CD4-positive, alpha-beta T cell treated with Interleukin-4 for 1 hour (primary cell): ENCODE measurements around the gene SNX9.
"Not testable (repeated sequence)": the region's sequence is repeated elsewhere in the genome, so short reads cannot be mapped to it uniquely, and the experiment has no call there.

ENCODE experiments used
- DNase-seq, 2 donors: peaks; one replicate each; pipeline ENCODE4 v3.0.0-alpha.2; 2020 to 2022

SNX9 gene

DNA sequence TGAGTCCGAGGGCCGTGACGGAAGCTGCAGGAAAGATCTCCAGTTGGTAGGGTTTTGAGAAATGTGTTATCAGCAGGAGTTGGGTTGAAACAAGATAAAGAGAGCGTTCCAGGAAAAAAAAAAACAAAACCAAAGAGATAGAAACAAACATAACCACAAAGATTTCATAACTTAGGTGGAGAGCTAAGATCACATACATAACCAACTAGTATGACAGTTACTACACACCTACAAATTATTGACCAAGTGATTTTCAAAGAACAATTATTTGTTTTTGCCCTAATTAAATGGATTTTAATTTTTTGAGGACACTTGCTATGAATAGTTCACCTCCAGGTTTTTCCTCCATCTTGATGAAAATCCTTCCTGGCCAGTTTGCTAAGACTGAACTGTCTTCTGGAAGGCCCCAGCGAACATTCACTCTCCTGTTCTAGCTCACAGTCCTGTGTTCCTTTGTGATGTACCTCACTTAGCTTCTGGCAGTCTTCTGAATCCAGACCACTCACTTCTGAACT, 69.4 kb downstream of the SNX9 start:
- peak in 1 of 2 donors; percentile 30 for DNase-seq

DNA sequence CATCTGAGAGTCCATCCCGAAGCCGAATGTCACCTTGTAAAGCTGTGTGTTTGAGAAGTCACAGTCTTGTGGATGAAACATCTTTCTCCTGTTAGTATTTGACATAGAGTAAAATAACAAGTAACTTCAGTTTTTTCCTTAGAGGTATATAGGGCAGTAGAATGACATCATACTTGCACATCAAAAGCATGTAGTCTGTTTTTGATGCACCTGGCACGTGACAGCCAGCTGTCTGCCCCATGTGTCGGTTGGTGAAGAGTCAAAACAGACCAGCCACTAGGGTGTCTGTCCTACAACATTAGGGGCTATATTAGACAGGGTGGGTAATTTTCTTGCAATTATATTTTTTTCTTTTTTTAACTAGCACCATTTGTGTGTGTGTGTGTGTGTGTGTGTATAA, 70.2 kb downstream of the SNX9 start:
- peak; percentile 68 to 77 for DNase-seq

DNA sequence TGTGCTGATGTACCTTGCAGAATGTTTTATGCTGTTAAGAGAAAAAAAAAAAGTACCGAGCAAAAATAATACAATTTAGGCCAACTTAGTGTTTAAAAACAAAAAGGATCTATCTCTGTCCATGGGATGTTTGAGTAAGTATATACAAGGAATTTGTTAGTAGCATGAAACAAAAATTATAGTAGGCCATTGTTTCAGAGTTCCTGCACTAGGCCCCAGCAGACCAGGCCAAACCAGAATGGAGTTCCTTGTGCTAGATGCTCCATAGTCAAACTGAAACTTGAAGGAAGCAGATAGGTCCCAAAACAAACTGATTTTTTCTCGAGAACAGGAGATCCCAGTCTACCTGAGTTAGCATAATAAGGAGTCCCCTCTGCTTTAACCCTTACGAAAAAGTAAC, 72.5 kb downstream of the SNX9 start:
- DNase-seq: no peak

DNA sequence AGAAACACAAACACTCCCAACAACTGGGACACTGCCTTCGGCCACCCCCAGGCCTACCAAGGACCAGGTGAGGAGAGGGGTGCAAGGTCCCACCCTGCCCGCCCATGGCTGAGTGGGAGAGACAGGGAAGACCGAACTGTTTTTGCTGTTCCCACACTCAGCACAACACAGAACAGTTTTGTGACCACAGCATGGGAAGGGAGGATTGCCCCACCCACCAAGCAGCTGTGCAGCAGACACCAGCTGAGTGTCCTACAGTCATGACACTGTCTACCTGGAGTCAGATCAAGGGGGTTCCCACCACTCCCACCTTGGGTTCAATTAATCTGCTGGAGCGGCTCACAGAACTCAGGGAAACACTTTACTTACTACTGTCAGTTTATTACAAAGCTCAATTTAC, 73.9 kb downstream of the SNX9 start:
- no peak for DNase-seq

GRCh38 chr6:157898169-157898568, 75.1 kb downstream of the SNX9 start:
- DNase-seq: peak; percentile 26 to 54

- DNase-seq: no peak
Measured at GRCh38 chr6:157898640-157899039, 75.6 kb downstream of the SNX9 start.

DNA sequence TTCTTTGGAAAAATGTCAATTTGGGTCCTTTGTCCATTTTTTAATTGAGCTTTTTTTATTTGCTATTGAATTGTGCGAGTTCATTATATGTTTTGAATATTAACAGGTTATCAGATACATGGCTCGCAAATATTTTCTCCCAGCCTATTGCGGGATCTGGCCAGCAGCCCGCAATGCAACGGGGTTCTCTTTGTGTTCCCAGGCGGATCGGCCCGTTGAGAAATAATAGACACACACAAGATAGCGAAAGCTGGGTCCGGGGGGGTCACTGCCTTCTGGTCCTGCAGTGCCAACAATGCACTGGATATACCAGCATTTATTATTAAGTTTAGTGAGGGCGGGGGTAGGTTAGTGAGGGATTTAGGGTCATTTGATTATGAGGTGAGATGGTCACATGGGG, 77.2 kb downstream of the SNX9 start:
- not testable (repeated sequence) for DNase-seq

- not testable (repeated sequence) for DNase-seq
Measured at GRCh38 chr6:157900751-157901150, 77.7 kb downstream of the SNX9 start.

- no peak for DNase-seq
Measured at GRCh38 chr6:157904999-157905398, 82.0 kb downstream of the SNX9 start.

DNA sequence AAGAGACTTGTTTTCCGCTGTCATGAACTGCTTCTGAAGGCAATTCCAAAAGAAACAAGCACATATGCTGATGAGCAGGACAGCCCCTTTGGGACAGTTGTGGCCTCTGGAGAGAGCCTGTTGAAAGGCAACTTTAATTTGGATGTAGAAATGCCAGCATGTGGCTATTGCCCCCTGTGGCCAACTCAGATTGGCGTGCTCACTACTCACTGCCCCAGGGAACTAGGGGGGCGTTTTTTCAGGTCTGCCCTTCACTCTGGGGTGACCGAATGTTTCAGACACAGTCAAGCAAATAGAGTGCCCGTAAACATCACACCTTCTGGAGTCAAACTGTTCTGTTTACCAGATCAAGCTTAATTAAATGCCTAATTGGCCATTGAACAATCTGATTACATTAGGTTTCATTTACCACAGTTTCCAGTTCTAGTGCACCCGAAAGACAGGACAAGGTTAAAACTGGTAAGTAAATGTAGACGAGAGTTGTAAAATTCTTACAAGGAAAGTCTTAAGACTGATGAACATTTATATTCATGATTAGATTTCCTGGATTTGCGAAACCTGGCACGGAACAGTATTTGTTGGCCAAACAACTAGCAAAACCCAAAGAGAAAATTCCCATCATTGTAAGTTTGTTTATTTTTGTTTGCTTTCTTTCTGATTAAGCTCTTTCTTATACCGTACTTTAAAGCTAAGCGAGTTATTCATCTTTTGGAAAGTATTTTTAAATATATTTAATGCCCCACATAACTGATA, 82.7 kb downstream of the SNX9 start:
- no peak for DNase-seq

- DNase-seq: no peak
Measured at GRCh38 chr6:157906537-157907061, 83.6 kb downstream of the SNX9 start.

DNA sequence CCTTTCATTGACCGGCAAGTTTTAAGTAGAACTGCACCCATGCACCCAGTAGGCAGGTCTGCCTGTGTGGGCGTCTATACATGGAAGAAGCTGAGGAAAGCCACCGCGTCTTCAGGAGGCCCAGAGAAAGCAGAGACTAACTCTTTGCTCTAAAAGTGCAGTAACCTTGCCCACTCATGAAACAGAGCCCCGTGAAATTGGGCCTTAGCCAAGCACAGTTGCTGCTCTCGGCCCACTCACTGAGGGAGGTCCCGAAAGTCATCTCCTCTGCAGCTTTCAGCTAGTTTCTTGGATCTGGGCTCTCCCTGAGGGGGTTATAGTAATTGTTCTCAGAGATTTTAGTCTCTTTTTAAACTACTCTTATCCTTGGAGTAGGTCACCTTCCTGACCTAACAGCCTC, 84.6 kb downstream of the SNX9 start:
- no peak for DNase-seq

- DNase-seq: no peak
Measured at GRCh38 chr6:157908369-157909281, 85.6 kb downstream of the SNX9 start.

GRCh38 chr6:157909282-157909664, 86.2 kb downstream of the SNX9 start:
- DNase-seq: no peak

DNA sequence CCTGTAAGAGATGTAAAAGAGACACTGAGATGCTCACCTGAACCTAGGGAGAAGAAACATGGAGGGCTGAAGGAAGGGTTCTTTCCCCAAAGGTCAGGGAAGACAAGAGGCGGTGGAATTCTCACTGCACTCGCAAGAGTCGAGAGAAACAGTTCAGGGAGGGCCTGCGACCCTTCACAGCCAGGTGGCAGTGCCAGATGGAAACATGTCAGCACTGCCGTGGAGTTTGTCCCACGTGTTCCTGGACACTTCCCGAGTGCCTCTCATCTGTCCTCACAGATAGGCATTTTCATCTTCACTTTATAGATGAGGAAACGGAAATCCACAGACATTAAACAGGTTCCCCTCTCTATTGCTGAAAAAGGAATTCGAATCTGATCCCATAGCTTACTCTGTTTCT, 88.2 kb downstream of the SNX9 start:
- DNase-seq: no peak

- DNase-seq: no peak
Measured at GRCh38 chr6:157911786-157912185, 88.7 kb downstream of the SNX9 start.

DNA sequence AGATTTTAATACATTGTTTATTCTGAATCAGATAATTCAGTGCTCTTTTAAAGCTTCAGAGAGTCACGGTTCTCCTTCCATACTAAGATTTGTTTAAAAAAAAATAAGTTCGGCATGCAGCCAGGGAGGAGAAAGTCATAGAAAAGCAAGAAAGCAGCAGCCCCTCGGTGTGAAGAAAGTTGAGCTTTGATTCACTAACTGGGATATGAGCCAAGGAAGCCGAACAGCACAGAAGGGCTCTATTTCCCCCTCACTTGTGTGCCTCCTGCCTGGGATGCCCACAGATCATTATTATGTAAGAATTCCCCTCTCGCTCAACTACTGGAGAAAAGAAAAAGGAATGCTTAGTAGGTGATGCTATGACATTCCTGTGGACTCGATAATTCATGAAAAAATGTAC, 89.3 kb downstream of the SNX9 start:
- DNase-seq: no peak

DNA sequence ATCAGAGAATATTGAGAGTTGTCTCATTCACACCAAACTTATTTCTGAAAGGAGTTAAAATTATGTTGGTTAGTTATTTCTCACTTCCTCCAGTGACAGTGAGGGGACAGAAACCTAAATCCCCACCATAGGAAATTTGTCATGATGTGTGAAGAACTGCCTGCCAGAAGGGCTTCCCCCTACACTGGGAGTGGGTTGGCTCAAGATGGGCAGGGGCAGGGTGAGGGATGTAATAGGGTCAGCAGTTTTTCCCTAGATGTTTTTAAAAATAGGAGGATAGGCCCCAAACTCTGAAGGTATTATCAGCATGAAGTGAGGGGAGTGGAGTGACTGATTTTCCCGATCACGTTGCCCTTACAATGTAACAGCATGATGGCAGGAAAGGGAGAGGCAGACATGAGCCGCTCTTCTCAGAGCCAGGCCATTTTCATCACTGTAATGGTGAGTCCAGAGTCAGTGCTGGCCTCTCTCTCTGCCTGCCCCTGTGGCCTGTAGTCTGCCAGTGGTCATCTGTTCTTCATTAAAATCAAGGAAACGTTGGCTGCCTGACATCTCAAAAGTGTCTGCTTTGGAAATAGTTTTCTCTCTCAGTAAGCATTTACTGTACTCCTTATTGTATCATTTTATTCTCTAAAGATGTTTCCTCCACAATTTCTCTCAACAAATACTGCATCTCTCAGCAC, 98.8 kb downstream of the SNX9 start:
- no peak for DNase-seq

- no peak for DNase-seq
Measured at GRCh38 chr6:157925771-157926170, 102.7 kb downstream of the SNX9 start.

DNA sequence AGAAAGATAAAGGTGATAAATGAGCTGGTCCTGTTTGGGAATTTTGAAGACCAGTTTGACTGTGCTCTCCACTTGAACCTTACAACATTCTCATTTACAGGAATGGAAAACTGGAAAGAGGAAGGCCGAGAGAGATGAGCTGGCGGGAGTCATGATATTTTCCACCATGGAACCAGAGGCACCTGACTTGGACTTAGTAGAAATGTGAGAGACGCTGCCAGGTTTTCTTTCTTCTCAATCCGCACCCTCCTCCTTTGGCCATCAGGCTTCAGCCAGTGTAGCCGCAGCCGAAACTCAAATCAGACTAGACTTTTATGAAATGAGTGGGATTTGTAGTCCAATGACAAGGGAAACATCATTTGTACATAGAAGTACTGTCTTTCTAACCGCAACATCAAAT, 104.0 kb downstream of the SNX9 start:
- DNase-seq: no peak

DNA sequence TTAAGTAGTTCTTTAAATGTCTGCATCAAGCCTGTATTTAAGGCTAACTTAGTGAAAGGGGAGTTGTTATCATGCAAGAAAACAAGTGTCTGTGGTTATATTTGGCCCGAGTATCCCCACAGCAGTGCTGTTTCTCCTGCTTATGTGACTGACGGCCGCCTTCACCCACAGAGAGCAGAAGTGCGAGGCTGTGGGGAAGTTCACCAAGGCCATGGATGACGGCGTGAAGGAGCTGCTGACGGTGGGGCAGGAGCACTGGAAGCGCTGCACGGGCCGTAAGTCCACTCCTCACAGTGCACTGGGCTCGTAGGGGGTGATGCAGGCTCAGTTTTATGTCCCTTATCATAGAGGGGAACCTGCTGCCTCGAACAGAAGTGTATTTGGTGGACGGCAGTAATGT, 105.4 kb downstream of the SNX9 start:
- DNase-seq: no peak

DNA sequence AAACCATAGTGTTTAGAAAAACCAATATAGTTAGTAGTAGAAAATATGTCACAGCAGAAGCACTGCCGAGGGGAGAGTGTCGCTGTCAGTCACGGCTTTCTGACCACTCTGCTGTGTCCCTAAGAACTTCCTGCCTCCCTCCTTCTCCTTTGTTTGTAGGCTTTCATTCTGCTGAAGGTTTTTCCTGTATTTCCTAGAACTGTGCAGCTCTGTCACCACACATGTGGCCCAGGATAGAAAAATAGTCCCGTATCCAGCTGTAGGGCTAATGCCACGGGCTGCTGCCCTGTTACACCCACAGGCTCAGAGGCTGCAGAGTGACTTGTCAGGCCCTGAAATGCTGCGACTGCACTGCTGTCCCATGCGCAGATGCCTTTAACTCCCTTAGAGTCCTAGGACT, 106.0 kb downstream of the SNX9 start:
- no peak for DNase-seq

DNA sequence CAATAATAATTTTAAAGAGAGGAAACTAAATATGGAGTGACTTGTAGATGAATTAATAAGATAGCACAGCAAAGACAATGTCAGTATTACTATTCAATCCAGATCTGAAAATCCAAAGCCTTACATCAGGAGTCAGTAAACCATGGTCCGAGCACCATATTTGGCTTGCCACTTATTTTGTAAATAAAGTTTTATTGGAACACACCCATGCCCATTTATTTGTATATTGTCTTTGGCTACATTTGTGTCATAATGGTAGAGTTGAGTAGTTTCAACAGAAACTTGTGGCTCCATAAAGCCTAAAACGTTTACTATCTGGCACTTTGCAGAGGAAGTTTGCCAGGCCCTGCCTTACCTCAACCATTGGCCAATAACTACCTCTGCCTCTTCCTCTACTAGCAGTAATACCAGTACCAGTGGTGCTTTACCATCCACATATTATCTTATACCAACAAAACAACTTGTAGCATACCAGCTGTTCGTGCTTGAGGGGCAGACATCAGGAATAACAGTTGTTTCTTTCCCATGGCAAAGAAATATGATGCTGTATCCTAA, 106.8 kb downstream of the SNX9 start:
- no peak for DNase-seq
